GM23338 (cell line): ENCODE measurements around the gene BPTF. TPM values are rescaled to one million over a fixed set of nuclear protein-coding genes. Genes with fewer than 3 reads are reported as not detected.

Source experiments
- ATAC-seq: fragments of 200-7000 bp; cut with Tn5 transposase; 3 replicates; pipeline ENCODE4 v1.9.1; 2020
- DNase-seq: peaks from one replicate; pipeline ENCODE4 v3.0.0-alpha.2; 2015; ENCODE audit warnings: low spot score
- H2AFZ ChIP-seq: fragments of 200-600 bp; sonication (generic); 2 replicates; pipeline ENCODE4 v1.8.0; 2016; ENCODE audit warnings: antibody characterized with exemption, mild to moderate bottlenecking, moderate library complexity
- H3F3A ChIP-seq: fragments of 200-600 bp; sonication (generic); replicated peaks from 2 replicates; pipeline ENCODE4 v1.8.0; 2017; ENCODE audit warnings: antibody characterized with exemption, mixed run types, low read depth
- H3K27ac ChIP-seq: fragments of 200-600 bp; sonication (generic); 2 replicates; pipeline ENCODE4 v1.6.1; 2016; ENCODE audit warnings: low read depth
- H3K27me3 ChIP-seq: fragments of 200-600 bp; sonication (generic); 2 replicates; pipeline ENCODE4 v1.8.0; 2016; ENCODE audit warnings: mild to moderate bottlenecking, mixed run types, moderate library complexity; ENCODE audit not compliant: insufficient read depth
- H3K36me3 ChIP-seq: fragments of 200-600 bp; sonication (generic); 2 replicates; pipeline ENCODE4 v1.8.0; 2016; ENCODE audit warnings: mild to moderate bottlenecking; ENCODE audit not compliant: insufficient read depth
- H3K4me1 ChIP-seq: fragments of 200-600 bp; sonication (generic); 2 replicates; pipeline ENCODE4 v1.8.0; 2016; ENCODE audit warnings: mild to moderate bottlenecking, moderate library complexity; ENCODE audit not compliant: insufficient read depth
- H3K4me2 ChIP-seq: fragments of 200-600 bp; sonication (generic); 2 replicates; pipeline ENCODE4 v1.7.1; 2017; ENCODE audit warnings: mixed run types
- H3K4me3 ChIP-seq: fragments of 200-600 bp; sonication (generic); 2 replicates; pipeline ENCODE4 v1.6.1; 2016; ENCODE audit warnings: mixed run types
- H3K79me2 ChIP-seq: fragments of 200-600 bp; sonication (generic); replicated peaks from 2 replicates; pipeline ENCODE4 v1.8.0; 2017; ENCODE audit warnings: mild to moderate bottlenecking; ENCODE audit not compliant: insufficient read depth
- H3K9me2 ChIP-seq: fragments of 200-600 bp; sonication (generic); 2 replicates; pipeline ENCODE4 v1.8.0; 2017; ENCODE audit not compliant: insufficient read depth
- H4K20me1 ChIP-seq: fragments of 200-600 bp; sonication (generic); replicated peaks from 2 replicates; pipeline ENCODE4 v1.8.0; 2017; ENCODE audit warnings: mild to moderate bottlenecking; ENCODE audit not compliant: insufficient read depth
- H3K27ac Mint-ChIP-seq: 2 replicates; pipeline ENCODE4 v1.8.0; 2020; ENCODE audit warnings: inconsistent platforms, mild to moderate bottlenecking, moderate library complexity, mixed read lengths
- H3K27me3 Mint-ChIP-seq: 3 replicates; pipeline ENCODE4 v1.8.0; 2022; ENCODE audit warnings: low read depth, mild to moderate bottlenecking, moderate library complexity, mixed read lengths, inconsistent platforms; ENCODE audit not compliant: insufficient read depth, poor library complexity
- H3K36me3 Mint-ChIP-seq: 3 replicates; pipeline ENCODE4 v1.8.0; 2021; ENCODE audit warnings: low read depth, mild to moderate bottlenecking, inconsistent platforms, moderate library complexity, mixed read lengths
- H3K4me1 Mint-ChIP-seq: 3 replicates; pipeline ENCODE4 v1.8.0; 2020; ENCODE audit warnings: mild to moderate bottlenecking, inconsistent platforms, mixed read lengths
- H3K4me3 Mint-ChIP-seq: 3 replicates; pipeline ENCODE4 v1.8.0; 2021; ENCODE audit warnings: moderate library complexity, mild to moderate bottlenecking, inconsistent platforms, mixed read lengths
- H3K9me3 Mint-ChIP-seq: 3 replicates; pipeline ENCODE4 v1.8.0; 2020; ENCODE audit warnings: moderate library complexity, mild to moderate bottlenecking, inconsistent platforms, mixed read lengths
- CREB1 ChIP-seq: fragments of 250-450 bp; sonication (Bioruptor Pico); IDR thresholded peaks from 2 replicates; pipeline ENCODE4 v1.5.0; 2020; ENCODE audit warnings: low read depth, mild to moderate bottlenecking, moderate library complexity
- CTCF ChIP-seq, 2 experiments: fragments of 200-600 bp in 1 of 2; sonication (generic) in 1 of 2; conservative IDR thresholded peaks; 2 replicates each; pipeline versions ENCODE4 v1.5.1 to v1.6.1; 2016 to 2017; ENCODE audit warnings: antibody characterized with exemption in 2 of 2, low read depth in 2 of 2, mild to moderate bottlenecking in 2 of 2, moderate library complexity in 1 of 2
- ETS1 ChIP-seq: IDR thresholded peaks from 2 replicates; pipeline ENCODE4 v1.6.1; 2016; ENCODE audit warnings: antibody characterized with exemption
- EZH2 ChIP-seq: fragments of 200-600 bp; sonication (generic); IDR thresholded peaks from one replicate; pipeline ENCODE4 v1.8.0; 2017; ENCODE audit warnings: antibody characterized with exemption, mild to moderate bottlenecking, low read depth; ENCODE audit not compliant: unreplicated experiment
- EZH2phosphoT487 ChIP-seq: fragments of 200-600 bp; sonication (generic); IDR thresholded peaks from one replicate; pipeline ENCODE4 v1.8.1; 2018; ENCODE audit warnings: antibody characterized with exemption; ENCODE audit not compliant: unreplicated experiment
- JUNB ChIP-seq: IDR thresholded peaks from one replicate; pipeline ENCODE4 v1.6.1; 2016; ENCODE audit warnings: antibody characterized with exemption; ENCODE audit not compliant: unreplicated experiment
- NANOG ChIP-seq: IDR thresholded peaks from 2 replicates; pipeline ENCODE4 v1.6.1; 2016; ENCODE audit warnings: antibody characterized with exemption, borderline replicate concordance
- POLR2AphosphoS5 ChIP-seq: IDR thresholded peaks from 2 replicates; pipeline ENCODE4 v1.6.1; 2016; ENCODE audit warnings: antibody characterized with exemption, low read depth
- REST ChIP-seq: IDR thresholded peaks from one replicate; pipeline ENCODE4 v1.6.1; 2018; ENCODE audit warnings: antibody characterized with exemption; ENCODE audit not compliant: unreplicated experiment
- STAT1 ChIP-seq: IDR thresholded peaks from one replicate; pipeline ENCODE4 v1.6.1; 2016; ENCODE audit warnings: antibody characterized with exemption; ENCODE audit not compliant: unreplicated experiment
- ZNF114 ChIP-seq: fragments of 250-450 bp; sonication (Bioruptor Pico); IDR thresholded peaks from 2 replicates; pipeline ENCODE4 v1.5.0; 2020; ENCODE audit warnings: mild to moderate bottlenecking, moderate library complexity
- ZNF331 ChIP-seq: fragments of 250-450 bp; sonication (Bioruptor Pico); IDR thresholded peaks from 2 replicates; pipeline ENCODE4 v1.5.0; 2020; ENCODE audit warnings: low read depth, mild to moderate bottlenecking, moderate library complexity
- ZNF462 ChIP-seq: fragments of 250-450 bp; sonication (Bioruptor Pico); IDR thresholded peaks from 2 replicates; pipeline ENCODE4 v1.5.0; 2020; ENCODE audit warnings: mild to moderate bottlenecking, moderate library complexity
- polyA plus RNA-seq: library from polyadenylated mRNA; unstranded; fragments of >200 nt; fragmentation: Nextera tagmentation; extraction: Ambion mirVana; gene quantifications from 2 replicates; pipeline ENCODE4 v1.2.1, GENCODE V29; 2016
- total RNA-seq: library from RNA; depleted of rRNA; stranded (reverse); fragments of >200 nt; shearing (Covaris generic); gene quantifications from 2 replicates; pipeline ENCODE4 v1.2.3, GENCODE V29; 2014

BPTF gene
- total and polyA plus RNA-seq, 2 experiments from 2014 or later, result 161 to 179 TPM

- Mint-ChIP-seq H3K4me1 (no peaks in the 10 kb centered on the region), H3K9me3 (no peaks in the 10 kb centered on the region), H3K27me3 (peaks cover 13% of the 10 kb centered on the region), H3K4me3 (no peak overlapping the region), H3K36me3 (peaks cover 80% of the 10 kb centered on the region), H3K27ac (no peak overlapping the region)
- Histone ChIP-seq H3K27me3 (no peaks in the 10 kb centered on the region), H3K9me2 (no peaks in the 10 kb centered on the region), H3F3A (peaks cover 11% of the 10 kb centered on the region; the same call in 1 of the 2 replicates), H3K27ac (peak overlapping the region; percentile 50; the same call in 1 of the 2 replicates), H2AFZ (no peak overlapping the region), H3K4me3 (no peak overlapping the region), H3K4me2 (no peak overlapping the region), H3K36me3 (peaks cover 58% of the 10 kb centered on the region), H3K79me2 (peaks cover 9% of the 10 kb centered on the region; the same call in 1 of the 2 replicates), H3K4me1 (no peaks in the 10 kb centered on the region), H4K20me1 (peaks cover 18% of the 10 kb centered on the region)
- TF ChIP-seq JUNB, result no peak
- no peak for TF ChIP-seq EZH2phosphoT487
- TF ChIP-seq CREB1 (CRISPR knock-in tag), result no peak
- no peak for TF ChIP-seq POLR2AphosphoS5
- no peak for TF ChIP-seq STAT1
- no peak for TF ChIP-seq ZNF462
- TF ChIP-seq CTCF (conservative IDR thresholded peaks at IDR 0.05; ENCODE audit: low read depth in 2 of 2), result no peak
- TF ChIP-seq ETS1, result no peak
- no peak for TF ChIP-seq EZH2
- TF ChIP-seq ZNF114 (CRISPR knock-in tag), result no peak
- no peak for TF ChIP-seq NANOG
- no peak for TF ChIP-seq REST
- TF ChIP-seq ZNF331 (CRISPR knock-in tag), result no peak
- ATAC-seq, result no peak
- no peak for DNase-seq
Observed at GRCh38 chr17:67950945-67951344, 125.6 kb downstream of the BPTF start.
